Loucy (cell line): Measurements from ENCODE around the gene CAV3.

ENCODE experiments used
- EZH2phosphoT487 ChIP-seq: fragments of 200-600 bp; IDR thresholded peaks from 2 replicates; pipeline ENCODE4 v1.6.1; 2018; ENCODE audit warnings: antibody characterized with exemption, mild to moderate bottlenecking, moderate library complexity, borderline replicate concordance
- TF ChIP-seq, protein P1 (sequence below): fragments of 200-600 bp; sonication (generic); conservative IDR thresholded peaks from 2 replicates; pipeline ENCODE4 v1.5.1; 2014; ENCODE audit warnings: mild to moderate bottlenecking, antibody characterized with exemption, low read length

DNA sequence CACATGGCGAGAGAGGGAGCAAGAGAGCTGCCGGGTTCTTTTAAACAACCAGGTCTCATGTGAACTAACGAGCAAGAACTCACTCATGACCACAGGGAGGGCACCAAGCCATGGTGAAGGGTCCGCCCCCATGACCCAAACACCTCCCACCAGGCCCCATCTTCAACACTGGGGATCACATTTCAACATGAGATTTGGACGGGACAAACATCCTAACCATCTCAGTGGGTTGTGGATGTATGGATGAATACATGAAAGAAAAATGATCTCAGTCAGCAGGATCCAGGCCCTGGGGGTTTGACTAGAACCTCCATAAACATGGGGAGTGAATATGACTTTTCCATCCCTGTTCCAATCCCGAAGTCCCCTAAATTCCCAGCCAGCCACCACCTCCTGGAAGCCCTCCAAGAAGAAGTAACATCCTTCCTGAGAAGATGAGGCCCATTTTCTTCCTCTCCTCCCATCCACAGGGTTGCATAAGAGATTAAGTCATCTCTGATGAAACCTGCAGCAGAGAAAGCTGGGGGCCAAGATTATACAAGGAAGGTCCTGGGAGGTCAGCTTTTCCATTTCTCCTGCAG is 9.5 kb downstream of the CAV3 start:
- TF ChIP-seq, protein P1, sequence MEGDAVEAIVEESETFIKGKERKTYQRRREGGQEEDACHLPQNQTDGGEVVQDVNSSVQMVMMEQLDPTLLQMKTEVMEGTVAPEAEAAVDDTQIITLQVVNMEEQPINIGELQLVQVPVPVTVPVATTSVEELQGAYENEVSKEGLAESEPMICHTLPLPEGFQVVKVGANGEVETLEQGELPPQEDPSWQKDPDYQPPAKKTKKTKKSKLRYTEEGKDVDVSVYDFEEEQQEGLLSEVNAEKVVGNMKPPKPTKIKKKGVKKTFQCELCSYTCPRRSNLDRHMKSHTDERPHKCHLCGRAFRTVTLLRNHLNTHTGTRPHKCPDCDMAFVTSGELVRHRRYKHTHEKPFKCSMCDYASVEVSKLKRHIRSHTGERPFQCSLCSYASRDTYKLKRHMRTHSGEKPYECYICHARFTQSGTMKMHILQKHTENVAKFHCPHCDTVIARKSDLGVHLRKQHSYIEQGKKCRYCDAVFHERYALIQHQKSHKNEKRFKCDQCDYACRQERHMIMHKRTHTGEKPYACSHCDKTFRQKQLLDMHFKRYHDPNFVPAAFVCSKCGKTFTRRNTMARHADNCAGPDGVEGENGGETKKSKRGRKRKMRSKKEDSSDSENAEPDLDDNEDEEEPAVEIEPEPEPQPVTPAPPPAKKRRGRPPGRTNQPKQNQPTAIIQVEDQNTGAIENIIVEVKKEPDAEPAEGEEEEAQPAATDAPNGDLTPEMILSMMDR: no peak
- TF ChIP-seq EZH2phosphoT487: no peak
